ENCODE results near the gene MIXL1.

DNA sequence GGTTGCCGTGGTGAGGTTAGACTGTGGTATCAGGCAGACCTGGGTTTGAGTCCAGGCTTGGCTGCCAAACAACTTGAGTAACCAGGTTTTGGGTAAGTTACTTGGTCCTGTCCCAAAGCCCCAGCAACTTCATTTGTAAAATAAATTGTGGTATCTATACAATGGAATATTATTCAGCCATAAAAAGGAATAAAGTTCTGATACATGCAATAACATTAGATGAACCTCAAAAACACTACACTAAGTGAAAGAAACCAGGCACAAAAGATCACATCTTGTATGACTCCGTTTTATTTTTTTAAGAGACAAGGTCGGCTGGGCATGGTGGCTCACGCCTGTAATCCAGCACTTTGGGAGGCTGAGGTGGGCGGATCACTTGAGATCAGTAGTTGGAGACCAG is 16.4 kb upstream of the MIXL1 start:
- TF ChIP-seq, protein P1, sequence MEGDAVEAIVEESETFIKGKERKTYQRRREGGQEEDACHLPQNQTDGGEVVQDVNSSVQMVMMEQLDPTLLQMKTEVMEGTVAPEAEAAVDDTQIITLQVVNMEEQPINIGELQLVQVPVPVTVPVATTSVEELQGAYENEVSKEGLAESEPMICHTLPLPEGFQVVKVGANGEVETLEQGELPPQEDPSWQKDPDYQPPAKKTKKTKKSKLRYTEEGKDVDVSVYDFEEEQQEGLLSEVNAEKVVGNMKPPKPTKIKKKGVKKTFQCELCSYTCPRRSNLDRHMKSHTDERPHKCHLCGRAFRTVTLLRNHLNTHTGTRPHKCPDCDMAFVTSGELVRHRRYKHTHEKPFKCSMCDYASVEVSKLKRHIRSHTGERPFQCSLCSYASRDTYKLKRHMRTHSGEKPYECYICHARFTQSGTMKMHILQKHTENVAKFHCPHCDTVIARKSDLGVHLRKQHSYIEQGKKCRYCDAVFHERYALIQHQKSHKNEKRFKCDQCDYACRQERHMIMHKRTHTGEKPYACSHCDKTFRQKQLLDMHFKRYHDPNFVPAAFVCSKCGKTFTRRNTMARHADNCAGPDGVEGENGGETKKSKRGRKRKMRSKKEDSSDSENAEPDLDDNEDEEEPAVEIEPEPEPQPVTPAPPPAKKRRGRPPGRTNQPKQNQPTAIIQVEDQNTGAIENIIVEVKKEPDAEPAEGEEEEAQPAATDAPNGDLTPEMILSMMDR (CRISPR knock-in tag; IDR thresholded peaks at IDR 0.05), result no peak
- no peak for TF ChIP-seq RBFOX2 (IDR thresholded peaks at IDR 0.05; ENCODE audit: low read depth, low read length)
- no peak for TF ChIP-seq TCF7 (IDR thresholded peaks at IDR 0.05; ENCODE audit: low read depth)
- no peak for TF ChIP-seq POLR2AphosphoS5 (IDR thresholded peaks at IDR 0.05; ENCODE audit: low read depth, low read length)
- no peak for TF ChIP-seq HDAC2 (CRISPR knock-in tag; IDR thresholded peaks at IDR 0.05)
- no peak for TF ChIP-seq TBL1XR1 (IDR thresholded peaks at IDR 0.05; ENCODE audit: borderline replicate concordance, low read length, partially characterized antibody)
- no peak for TF ChIP-seq ETV5 (CRISPR knock-in tag; IDR thresholded peaks at IDR 0.05; ENCODE audit: borderline replicate concordance)
- TF ChIP-seq ZNF280D (CRISPR knock-in tag; IDR thresholded peaks at IDR 0.05), result no peak
- TF ChIP-seq MAX (IDR thresholded peaks at IDR 0.05), result no peak
